ENCODE data around the gene VAT1. TPM values are rescaled to one million over a fixed set of nuclear protein-coding genes. Genes with fewer than 3 reads are reported as not detected.
A peak's percentile ranks its signal among the peaks of the same experiment; 100 is the strongest.

VAT1 gene
- total RNA-seq, 1 donor, result 435 TPM

GRCh38 chr17:43015579-43015978, 6.6 kb downstream of the VAT1 start:
- DNase-seq (ENCODE audit: low read depth), result peak; percentile 30
- H3K4me3 ChIP-seq (ENCODE audit: low read depth, low read length), result no peak overlapping the region
- TF ChIP-seq CTCF (IDR thresholded peaks at IDR 0.05; ENCODE audit: insufficient read depth, low read length), result no peak

GRCh38 chr17:43014649-43015542, 7.3 kb downstream of the VAT1 start:
- H3K4me3 ChIP-seq (ENCODE audit: low read depth, low read length), result no peak overlapping the region
- peak; percentile 25 for DNase-seq (ENCODE audit: low read depth)
- TF ChIP-seq CTCF (IDR thresholded peaks at IDR 0.05; ENCODE audit: insufficient read depth, low read length), result no peak

DNA sequence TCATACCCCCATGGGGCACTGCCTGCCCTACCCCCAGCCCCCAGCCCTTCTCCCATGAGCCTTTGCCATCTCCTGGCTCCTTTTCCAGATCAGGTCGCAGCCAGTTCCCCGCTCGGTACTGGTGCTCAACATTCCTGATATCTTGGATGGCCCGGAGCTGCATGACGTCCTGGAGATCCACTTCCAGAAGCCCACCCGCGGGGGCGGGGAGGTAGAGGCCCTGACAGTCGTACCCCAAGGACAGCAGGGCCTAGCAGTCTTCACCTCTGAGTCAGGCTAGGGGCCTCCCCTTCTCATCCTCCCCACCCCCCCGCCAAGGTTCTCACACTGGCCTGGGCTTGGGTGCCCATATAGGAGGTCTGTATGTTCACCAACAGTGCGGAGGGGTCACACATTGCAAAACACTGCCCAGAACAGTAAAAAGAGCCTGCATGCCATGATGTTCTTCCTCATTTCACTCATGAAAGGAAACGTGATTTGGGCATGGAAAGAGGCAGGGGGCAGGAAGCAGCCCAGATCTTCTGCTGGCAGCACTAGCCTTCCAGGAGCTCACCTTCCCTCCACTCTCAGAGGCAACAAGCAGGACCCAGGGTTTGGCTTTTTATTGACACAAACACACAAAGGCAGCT, 8.1 kb downstream of the VAT1 start:
- DNase-seq (ENCODE audit: low read depth), result peak; percentile 8
- no peak overlapping the region for H3K4me3 ChIP-seq (ENCODE audit: low read depth, low read length)

GRCh38 chr17:43013296-43013695, 8.9 kb downstream of the VAT1 start:
- no peak overlapping the region for H3K4me3 ChIP-seq (ENCODE audit: low read depth, low read length)
- DNase-seq (ENCODE audit: low read depth), result no peak
- TF ChIP-seq CTCF (IDR thresholded peaks at IDR 0.05; ENCODE audit: insufficient read depth, low read length), result no peak

More for the DNA sequence above, 8.1 kb downstream of the VAT1 start:
- no peak for TF ChIP-seq CTCF (IDR thresholded peaks at IDR 0.05; ENCODE audit: insufficient read depth, low read length)

- DNase-seq (ENCODE audit: low read depth), result peak; percentile 43
- TF ChIP-seq CTCF (IDR thresholded peaks at IDR 0.05; ENCODE audit: insufficient read depth, low read length), result no peak
- H3K4me3 ChIP-seq (ENCODE audit: low read depth, low read length), result no peak overlapping the region
These were observed 10.3 kb downstream of the VAT1 start for GRCh38 chr17:43011728-43012472.

GRCh38 chr17:43010667-43011308, 11.4 kb downstream of the VAT1 start:
- no peak overlapping the region for H3K4me3 ChIP-seq (ENCODE audit: low read depth, low read length)
- no peak for DNase-seq (ENCODE audit: low read depth)

More at GRCh38 chr17:43010667-43011308, 11.4 kb downstream of the VAT1 start:
- TF ChIP-seq CTCF (IDR thresholded peaks at IDR 0.05; ENCODE audit: insufficient read depth, low read length), result no peak

All from fibroblast of the aortic adventitia (primary cell).